Measurements from ENCODE around the gene CEP126.
A peak's percentile ranks its signal among the peaks of the same experiment; 100 is the strongest.

Gene CEP126

GRCh38 chr11:102010776-102011494 lies 96.1 kb downstream of the CEP126 start:
- peaks cover 16% of the 10 kb centered on the region for H3K27me3 Mint-ChIP-seq
- H3K4me3 Mint-ChIP-seq = no peak overlapping the region
- H3K4me1 Mint-ChIP-seq (ENCODE audit: low read depth) = no peaks in the 10 kb centered on the region
- no peaks in the 10 kb centered on the region for H3K36me3 Mint-ChIP-seq (ENCODE audit: low read depth)
- no peak overlapping the region for H3K27ac Mint-ChIP-seq
- no peaks in the 10 kb centered on the region for H3K9me3 Mint-ChIP-seq

GRCh38 chr11:102012946-102013345 lies 98.1 kb downstream of the CEP126 start:
- Mint-ChIP-seq H3K4me3 (no peak overlapping the region), H3K4me1 (ENCODE audit: low read depth) (no peaks in the 10 kb centered on the region), H3K27ac (no peak overlapping the region), H3K36me3 (ENCODE audit: low read depth) (no peaks in the 10 kb centered on the region), H3K27me3 (peaks cover 16% of the 10 kb centered on the region), H3K9me3 (no peaks in the 10 kb centered on the region)

GRCh38 chr11:102014756-102015155 lies 99.9 kb downstream of the CEP126 start:
- H3K9me3 Mint-ChIP-seq = no peaks in the 10 kb centered on the region
- peaks cover 14% of the 10 kb centered on the region for H3K27me3 Mint-ChIP-seq
- no peaks in the 10 kb centered on the region for H3K4me1 Mint-ChIP-seq (ENCODE audit: low read depth)
- H3K4me3 Mint-ChIP-seq = no peak overlapping the region
- H3K27ac Mint-ChIP-seq = no peak overlapping the region
- no peaks in the 10 kb centered on the region for H3K36me3 Mint-ChIP-seq (ENCODE audit: low read depth)

- no peak overlapping the region for H3K27ac Mint-ChIP-seq
- H3K4me1 Mint-ChIP-seq (ENCODE audit: low read depth) = no peaks in the 10 kb centered on the region
- no peak overlapping the region for H3K4me3 Mint-ChIP-seq
- peaks cover 5% of the 10 kb centered on the region for H3K27me3 Mint-ChIP-seq
- no peaks in the 10 kb centered on the region for H3K36me3 Mint-ChIP-seq (ENCODE audit: low read depth)
- H3K9me3 Mint-ChIP-seq = no peaks in the 10 kb centered on the region
Measured at GRCh38 chr11:102017026-102017425, 102.2 kb downstream of the CEP126 start.

GRCh38 chr11:102026217-102026616 lies 111.4 kb downstream of the CEP126 start:
- H3K27ac Mint-ChIP-seq = no peak overlapping the region
- H3K4me1 Mint-ChIP-seq (ENCODE audit: low read depth) = no peaks in the 10 kb centered on the region
- peaks cover 29% of the 10 kb centered on the region for H3K27me3 Mint-ChIP-seq
- no peak overlapping the region for H3K4me3 Mint-ChIP-seq
- no peaks in the 10 kb centered on the region for H3K36me3 Mint-ChIP-seq (ENCODE audit: low read depth)
- no peaks in the 10 kb centered on the region for H3K9me3 Mint-ChIP-seq

GRCh38 chr11:102026959-102027358 lies 112.1 kb downstream of the CEP126 start:
- Mint-ChIP-seq H3K27me3 (peaks cover 29% of the 10 kb centered on the region), H3K4me1 (ENCODE audit: low read depth) (no peaks in the 10 kb centered on the region), H3K27ac (no peak overlapping the region), H3K36me3 (ENCODE audit: low read depth) (no peaks in the 10 kb centered on the region), H3K4me3 (no peak overlapping the region), H3K9me3 (no peaks in the 10 kb centered on the region)

GRCh38 chr11:102036757-102037156 lies 121.9 kb downstream of the CEP126 start:
- no peak overlapping the region for H3K4me3 Mint-ChIP-seq
- H3K36me3 Mint-ChIP-seq (ENCODE audit: low read depth) = no peaks in the 10 kb centered on the region
- H3K9me3 Mint-ChIP-seq = peaks cover 3% of the 10 kb centered on the region
- H3K27me3 Mint-ChIP-seq = peaks cover 24% of the 10 kb centered on the region
- H3K4me1 Mint-ChIP-seq (ENCODE audit: low read depth) = no peaks in the 10 kb centered on the region
- H3K27ac Mint-ChIP-seq = no peak overlapping the region

GRCh38 chr11:102046841-102047240 lies 132.0 kb downstream of the CEP126 start:
- Mint-ChIP-seq H3K4me3 (peak overlapping the region; percentile 59), H3K27me3 (peaks cover 49% of the 10 kb centered on the region), H3K36me3 (ENCODE audit: low read depth) (no peaks in the 10 kb centered on the region), H3K27ac (no peak overlapping the region), H3K4me1 (ENCODE audit: low read depth) (peaks cover 5% of the 10 kb centered on the region), H3K9me3 (peaks cover 3% of the 10 kb centered on the region)

- Mint-ChIP-seq H3K9me3 (peaks cover 3% of the 10 kb centered on the region), H3K4me1 (ENCODE audit: low read depth) (peaks cover 5% of the 10 kb centered on the region), H3K4me3 (peak within 1 kb of the TSS; percentile 59), H3K27ac (no peak within 1 kb of the TSS), H3K27me3 (peaks cover 50% of the 10 kb centered on the region), H3K36me3 (ENCODE audit: low read depth) (no peaks in the 10 kb centered on the region)
Measured at GRCh38 chr11:102047305-102047924, 132.6 kb downstream of the CEP126 start, which contains the start of gene CFAP300. Gene CFAP300 (plus strand): TSS chr11:102047437. CDS start chr11:102047471, 34 bp downstream.
